OCI-LY7 (cell line): ENCODE measurements around the gene BICRAL. TPM values are rescaled to one million over a fixed set of nuclear protein-coding genes. Genes with fewer than 3 reads are reported as not detected.

Experiments used
- BruUV-seq: library from RNA; stranded (reverse); fragments of 400-500 nt; replicated peaks from 2 replicates; lab custom pipeline; 2021; lab: Mats Ljungman, UMichigan
- CTCF ChIA-PET: fragments of 300-600 bp; sonication (Branson Sonifier 250); formaldehyde crosslinking; loops from one replicate; lab custom pipeline; 2022; ENCODE audit warnings: antibody characterized with exemption; ENCODE audit not compliant: unreplicated experiment; lab: Charles Lee
- POLR2A ChIA-PET: fragments of 300-600 bp; sonication (Branson Sonifier 250); formaldehyde crosslinking; loops from one replicate; lab custom pipeline; 2022; ENCODE audit warnings: antibody characterized with exemption; lab: Charles Lee
- DNase-seq: peaks from one replicate; pipeline ENCODE4 v3.0.0-alpha.2; 2015; ENCODE audit warnings: low spot score
- H2AFZ ChIP-seq: fragments of 200-600 bp; sonication (generic), shearing (Covaris generic); 2 replicates; pipeline ENCODE4 v1.6.1; 2014; ENCODE audit warnings: mild to moderate bottlenecking, antibody characterized with exemption, low read length, moderate library complexity
- H3K27ac ChIP-seq: fragments of 200-600 bp; sonication (generic); 2 replicates; pipeline ENCODE4 v1.5.1; 2014; ENCODE audit warnings: mixed run types, low read depth, mild to moderate bottlenecking, moderate library complexity, low read length, inconsistent platforms; ENCODE audit not compliant: poor library complexity, severe bottlenecking
- H3K36me3 ChIP-seq: fragments of 200-600 bp; sonication (generic); 2 replicates; pipeline ENCODE4 v1.6.1; 2014; ENCODE audit warnings: mild to moderate bottlenecking, antibody characterized with exemption, low read length, moderate library complexity, mixed read lengths; ENCODE audit not compliant: insufficient read depth
- H3K4me1 ChIP-seq: fragments of 200-600 bp; sonication (generic); 2 replicates; pipeline ENCODE4 v1.5.1; 2014; ENCODE audit warnings: mild to moderate bottlenecking, low read length; ENCODE audit not compliant: insufficient read depth, poor library complexity, severe bottlenecking
- H3K4me2 ChIP-seq: fragments of 200-600 bp; sonication (generic); 2 replicates; pipeline ENCODE4 v1.6.1; 2014; ENCODE audit warnings: mild to moderate bottlenecking, low read length
- H3K4me3 ChIP-seq: fragments of 200-600 bp; sonication (generic); 2 replicates; pipeline ENCODE4 v1.5.1; 2014; ENCODE audit warnings: mild to moderate bottlenecking, low read depth, low read length; ENCODE audit not compliant: poor library complexity, severe bottlenecking
- H3K79me2 ChIP-seq: fragments of 200-600 bp; sonication (generic); 2 replicates; pipeline ENCODE4 v1.6.1; 2016; ENCODE audit warnings: low read depth, mild to moderate bottlenecking, low read length, moderate library complexity, mixed read lengths; ENCODE audit not compliant: insufficient read depth
- H3K9me2 ChIP-seq: fragments of 200-600 bp; sonication (generic); 2 replicates; pipeline ENCODE4 v1.6.1; 2016; ENCODE audit warnings: mild to moderate bottlenecking, low read length, mixed read lengths; ENCODE audit not compliant: insufficient read depth
- H3K9me3 ChIP-seq: fragments of 200-600 bp; sonication (generic); 2 replicates; pipeline ENCODE4 v1.6.1; 2014; ENCODE audit warnings: mild to moderate bottlenecking, mixed run types, low read length, mixed read lengths
- H4K20me1 ChIP-seq: fragments of 200-600 bp; sonication (generic); 2 replicates; pipeline ENCODE4 v1.6.1; 2014; ENCODE audit warnings: mild to moderate bottlenecking, antibody characterized with exemption, low read length, moderate library complexity, mixed read lengths; ENCODE audit not compliant: insufficient read depth
- CTCF ChIP-seq: fragments of 200-600 bp; sonication (generic); conservative IDR thresholded peaks from 2 replicates; pipeline ENCODE4 v1.5.1; 2014; ENCODE audit warnings: mild to moderate bottlenecking, antibody characterized with exemption, low read length, moderate library complexity, mixed read lengths
- EZH2phosphoT487 ChIP-seq: fragments of 200-600 bp; sonication (generic); IDR thresholded peaks from 2 replicates; pipeline ENCODE4 v1.6.1; 2018; ENCODE audit warnings: low read depth, borderline replicate concordance, mild to moderate bottlenecking, mixed run types, antibody characterized with exemption, low read length, moderate library complexity, mixed read lengths
- intact Hi-C: fragments of 100-400 bp; cut with micrococcal nuclease; formaldehyde crosslinking; loops from one replicate; pipeline ENCODE4 v1.10.0; 2022; ENCODE audit not compliant: unreplicated experiment
- total RNA-seq, 2 experiments: library from RNA; depleted of rRNA in 1 of 2; stranded (reverse); fragments of >200 nt in 1 of 2; shearing (Covaris generic) in 1 of 2; gene quantifications; 2 replicates each; pipeline ENCODE4 v1.2.3, GENCODE V29; 2014 to 2022

The BICRAL gene
- total RNA-seq, 2 experiments from 2014 or later: 10.3 to 25.7 TPM

- Histone ChIP-seq H3K9me2 (no peaks in the 10 kb centered on the region), H3K27ac (no peak overlapping the region), H3K36me3 (no peaks in the 10 kb centered on the region), H3K4me3 (no peak overlapping the region), H3K4me1 (peaks cover 7% of the 10 kb centered on the region), H3K79me2 (no peaks in the 10 kb centered on the region), H2AFZ (no peak overlapping the region), H4K20me1 (no peaks in the 10 kb centered on the region), H3K9me3 (no peaks in the 10 kb centered on the region), H3K4me2 (no peak overlapping the region)
- intact Hi-C loops: no loop called here
- BruUV-seq: no TSS peak
- ChIA-PET POLR2A (interaction anchor here (0.6 to 3.6 kb wide), 7 partner anchors 10 to 191 kb away, joined by 3 to 26 read pairs (median 3); partner anchors contain the start of gene TBCC), CTCF (no interaction called here)
- DNase-seq: no peak
- no peak for TF ChIP-seq CTCF
- no peak for TF ChIP-seq EZH2phosphoT487
These were observed 20.4 kb upstream of the BICRAL start for GRCh38 chr6:42761287-42762067.

DNA sequence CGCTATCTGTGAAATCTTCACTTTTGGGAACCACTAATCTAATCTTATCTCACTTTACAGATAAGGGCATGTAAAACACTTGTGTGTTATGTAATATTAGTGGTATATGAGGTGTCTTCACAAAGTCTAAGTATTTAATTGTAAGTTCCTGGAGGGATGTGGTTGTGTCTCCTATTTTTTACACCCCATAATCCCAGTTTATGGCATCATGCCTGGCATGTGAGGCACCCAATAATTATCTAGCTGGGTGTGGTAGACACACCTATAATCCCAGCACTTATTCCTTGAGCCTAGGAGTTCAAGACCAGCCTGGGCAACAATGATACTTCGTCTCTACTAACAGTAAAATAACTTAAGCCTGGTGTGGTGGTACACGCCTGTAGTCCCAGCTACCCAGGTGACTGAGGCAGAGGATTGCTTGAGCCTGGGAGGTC, 19.4 kb upstream of the BICRAL start:
- ChIA-PET POLR2A (interaction anchor here (0.6 to 2.5 kb wide), 3 partner anchors 9 to 21 kb away, joined by 3 to 9 read pairs (median 5); no protein-coding TSS in a partner anchor), CTCF (no interaction called here)
- Histone ChIP-seq H3K4me1 (peaks cover 6% of the 10 kb centered on the region), H3K36me3 (no peaks in the 10 kb centered on the region), H3K9me2 (no peaks in the 10 kb centered on the region), H4K20me1 (no peaks in the 10 kb centered on the region), H3K4me2 (no peak overlapping the region), H2AFZ (no peak overlapping the region), H3K79me2 (no peaks in the 10 kb centered on the region), H3K27ac (no peak overlapping the region), H3K9me3 (no peaks in the 10 kb centered on the region), H3K4me3 (no peak overlapping the region)
- no TSS peak for BruUV-seq
- no peak for TF ChIP-seq CTCF
- no peak for TF ChIP-seq EZH2phosphoT487
- no peak for DNase-seq
- intact Hi-C loops: no loop called here

GRCh38 chr6:42762950-42763349, 18.9 kb upstream of the BICRAL start:
- Histone ChIP-seq H4K20me1 (no peaks in the 10 kb centered on the region), H3K4me3 (no peak overlapping the region), H3K27ac (no peak overlapping the region), H3K4me2 (no peak overlapping the region), H3K79me2 (no peaks in the 10 kb centered on the region), H3K4me1 (peaks cover under 1% of the 10 kb centered on the region), H3K9me2 (no peaks in the 10 kb centered on the region), H3K36me3 (no peaks in the 10 kb centered on the region), H2AFZ (no peak overlapping the region), H3K9me3 (no peaks in the 10 kb centered on the region)
- ChIA-PET CTCF (no interaction called here), POLR2A (interaction anchor here (0.5 to 2.5 kb wide), 2 partner anchors 8 to 167 kb away, joined by 5 to 9 read pairs; no protein-coding TSS in a partner anchor)
- intact Hi-C loops: no loop called here
- no peak for DNase-seq
- no TSS peak for BruUV-seq
- TF ChIP-seq CTCF (no peak), EZH2phosphoT487 (no peak)
